Stimulated activated naive CD8-positive, alpha-beta T cell treated with anti-CD3 and anti-CD28 coated beads, Interleukin-15, amount 100 ng/mL, for 72 hours (primary cell): Measurements from ENCODE around the gene MADCAM1.

Experiments
- ATAC-seq: fragments of 150-1000 bp; cut with Tn5 transposase; 2 replicates; pipeline ENCODE4 v1.10.0; 2021; ENCODE audit warnings: mild to moderate bottlenecking, moderate library complexity
- DNase-seq, 2 donors: peaks; one replicate each; pipeline ENCODE4 v3.0.0; 2021 to 2022
- H3K27ac Mint-ChIP-seq, 2 donors: one replicate each; pipeline ENCODE4 v1.8.0; 2022; ENCODE audit warnings: mild to moderate bottlenecking in 2 of 2, mixed read lengths in 2 of 2, moderate library complexity in 2 of 2
- H3K27me3 Mint-ChIP-seq: one replicate; pipeline ENCODE4 v1.8.0; 2022; ENCODE audit warnings: mixed read lengths
- H3K4me1 Mint-ChIP-seq: one replicate; pipeline ENCODE4 v1.8.0; 2022; ENCODE audit warnings: mild to moderate bottlenecking, mixed read lengths
- H3K4me3 Mint-ChIP-seq, 2 donors: one replicate each; pipeline ENCODE4 v1.8.0; 2022; ENCODE audit warnings: mild to moderate bottlenecking in 2 of 2, mixed read lengths in 2 of 2, moderate library complexity in 1 of 2
- H3K9me3 Mint-ChIP-seq, 2 donors: one replicate each; pipeline ENCODE4 v1.8.0; 2022; ENCODE audit warnings: mixed read lengths in 2 of 2

The MADCAM1 gene

DNA sequence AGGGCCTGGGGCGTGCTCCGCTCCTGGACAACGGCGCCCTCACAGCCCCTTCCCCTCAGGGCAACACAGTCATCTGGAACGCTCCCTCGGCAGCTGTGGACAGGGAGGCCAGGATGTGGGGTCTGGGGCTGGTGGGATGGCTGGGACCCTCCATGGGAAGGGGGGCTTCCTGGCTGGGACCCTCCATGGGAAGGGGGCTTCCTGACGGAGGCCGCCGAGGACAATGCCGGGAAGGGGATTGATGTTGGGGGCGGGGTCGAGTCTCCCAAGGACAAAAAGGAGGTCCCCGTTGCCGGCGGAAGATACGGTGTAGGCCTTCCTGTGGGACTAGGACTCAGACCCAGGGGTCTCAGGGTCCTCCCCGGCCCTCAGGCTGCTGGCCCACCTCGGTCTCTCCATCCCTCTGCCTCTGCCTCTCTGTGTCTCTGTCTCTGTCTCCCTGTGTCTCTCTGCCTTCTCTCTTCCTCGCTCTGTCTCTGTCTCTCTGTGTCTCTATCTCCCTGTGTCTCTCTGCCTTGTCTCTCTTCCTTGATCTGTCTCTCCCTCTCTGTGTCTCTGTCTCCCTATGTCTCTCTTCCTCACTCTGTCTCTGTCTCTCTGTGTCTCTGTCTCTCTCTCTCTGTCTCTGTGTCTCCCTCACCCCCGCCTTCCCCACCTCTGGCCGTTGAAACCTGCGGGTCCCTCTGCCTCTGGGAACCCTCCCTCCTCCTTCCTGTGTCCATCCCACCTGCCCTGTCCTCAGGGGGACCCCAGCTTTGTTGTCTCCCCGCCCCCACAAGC lies 2.7 kb upstream of the MADCAM1 start:
- DNase-seq (no peak), ATAC-seq (no peak)
- Mint-ChIP-seq H3K4me3 (no peak overlapping the region), H3K9me3 (no peaks in the 10 kb centered on the region), H3K27ac (no peak overlapping the region), H3K4me1 (peaks cover 34% of the 10 kb centered on the region), H3K27me3 (peaks cover 30% of the 10 kb centered on the region)

DNA sequence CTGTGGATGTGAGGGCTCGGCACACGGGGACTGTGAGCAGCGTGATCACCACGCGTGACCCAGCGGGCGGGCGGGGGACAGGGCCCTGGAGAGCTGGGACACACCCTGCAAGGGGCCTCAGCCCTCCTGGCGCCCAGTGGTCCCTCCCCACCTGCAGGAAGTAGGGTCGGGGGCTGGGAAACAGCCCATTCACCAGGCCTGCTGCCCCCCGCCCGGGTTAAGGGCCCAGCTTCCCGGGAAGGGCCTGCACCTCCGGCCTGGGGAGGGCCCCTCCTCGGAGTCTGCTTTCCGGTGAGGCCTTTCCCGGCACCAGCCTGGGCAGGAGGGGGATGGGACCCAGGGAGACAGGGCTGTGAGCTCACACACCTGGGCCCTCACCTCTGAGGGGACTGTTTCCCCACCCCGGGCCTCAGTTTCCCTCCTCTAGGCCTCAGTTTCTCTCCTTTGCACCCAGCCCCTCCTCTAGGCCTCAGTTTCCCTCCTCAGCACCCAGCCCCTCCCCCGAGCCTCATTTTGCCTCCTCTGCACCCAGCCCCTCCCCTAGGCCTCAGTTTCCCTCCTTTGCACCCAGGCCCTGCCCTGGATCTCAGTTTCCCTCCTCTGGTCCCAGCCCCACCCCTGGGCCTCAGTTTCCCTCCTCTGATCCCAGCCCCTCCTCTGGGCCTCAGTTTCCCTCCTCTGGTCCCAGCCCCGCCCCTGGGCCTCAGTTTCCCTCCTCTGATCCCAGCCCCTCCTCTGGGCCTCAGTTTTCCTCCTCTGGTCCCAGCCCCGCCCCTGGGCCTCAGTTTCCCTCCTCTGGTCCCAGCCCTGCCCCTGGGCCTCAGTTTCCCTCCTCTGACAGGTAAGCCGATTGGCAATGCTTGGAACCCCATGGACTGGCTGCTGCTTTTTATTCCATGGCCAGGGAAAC lies 1.9 kb upstream of the MADCAM1 start:
- H3K27ac Mint-ChIP-seq = no peak overlapping the region
- peaks cover 39% of the 10 kb centered on the region for H3K27me3 Mint-ChIP-seq
- no peak for DNase-seq
- peaks cover 33% of the 10 kb centered on the region for H3K4me1 Mint-ChIP-seq
- no peak for ATAC-seq
- H3K4me3 Mint-ChIP-seq = no peak overlapping the region
- no peaks in the 10 kb centered on the region for H3K9me3 Mint-ChIP-seq

DNA sequence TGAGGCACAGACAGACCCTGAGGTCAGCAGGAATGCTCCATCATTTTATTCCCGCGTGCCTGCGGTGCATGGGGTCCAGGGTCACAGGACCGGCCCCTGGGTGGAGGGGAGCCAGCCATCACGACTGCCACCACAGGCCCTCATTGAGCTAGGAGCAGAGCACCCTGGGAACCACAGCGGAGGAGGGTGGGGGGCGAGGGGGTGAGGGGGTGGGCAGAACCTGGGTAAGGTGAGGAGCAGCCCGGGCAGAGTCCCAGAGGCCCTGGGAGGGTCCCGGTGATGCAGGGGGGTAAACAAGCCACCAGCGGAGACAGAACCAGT lies 1.2 kb upstream of the MADCAM1 start:
- Mint-ChIP-seq H3K27ac (no peak overlapping the region), H3K27me3 (peaks cover 42% of the 10 kb centered on the region), H3K4me3 (no peak overlapping the region), H3K4me1 (peaks cover 27% of the 10 kb centered on the region), H3K9me3 (no peaks in the 10 kb centered on the region)
- ATAC-seq = no peak
- no peak for DNase-seq

DNA sequence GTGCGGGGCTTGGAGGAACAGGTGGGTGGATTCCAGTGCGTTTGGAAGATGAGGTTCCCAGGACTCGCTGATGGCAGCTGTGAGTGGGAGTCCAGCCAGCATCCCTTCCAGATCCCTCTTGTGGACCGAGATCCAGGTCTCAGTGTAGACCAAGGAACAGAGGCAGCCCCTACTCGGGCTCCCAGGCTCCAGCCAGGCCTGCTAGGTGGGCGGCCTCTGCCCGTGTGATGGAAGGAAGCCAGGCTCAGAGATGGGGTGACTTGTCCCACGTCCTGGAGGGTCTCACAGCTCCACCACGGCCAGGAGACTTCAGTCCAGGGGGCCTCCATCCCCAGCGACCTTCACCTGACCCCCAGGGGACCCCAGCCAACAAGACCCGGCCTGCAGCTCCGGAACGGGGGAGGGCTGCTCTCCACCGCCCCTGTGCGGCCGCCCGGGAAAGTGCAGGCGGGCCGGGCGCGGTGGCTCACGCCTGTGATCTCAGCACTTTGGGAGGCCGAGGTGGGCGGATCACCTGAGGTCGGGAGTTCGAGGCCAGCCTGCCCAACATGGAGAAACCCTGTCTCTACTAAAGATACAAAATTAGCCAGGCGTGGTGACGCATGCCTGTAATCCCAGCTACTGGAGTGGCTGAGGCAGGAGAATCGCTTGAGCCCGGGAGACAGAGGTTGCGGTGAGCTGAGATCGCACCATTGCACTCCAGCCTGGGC lies 729 bp upstream of the MADCAM1 start:
- ATAC-seq (peak; percentile 35), DNase-seq (peak; percentile 72 to 77)
- Mint-ChIP-seq H3K4me1 (peaks cover 25% of the 10 kb centered on the region), H3K27ac (no peak overlapping the region), H3K27me3 (peaks cover 42% of the 10 kb centered on the region), H3K9me3 (no peaks in the 10 kb centered on the region), H3K4me3 (peak overlapping the region in 1 of 2 donors; percentile 45)

DNA sequence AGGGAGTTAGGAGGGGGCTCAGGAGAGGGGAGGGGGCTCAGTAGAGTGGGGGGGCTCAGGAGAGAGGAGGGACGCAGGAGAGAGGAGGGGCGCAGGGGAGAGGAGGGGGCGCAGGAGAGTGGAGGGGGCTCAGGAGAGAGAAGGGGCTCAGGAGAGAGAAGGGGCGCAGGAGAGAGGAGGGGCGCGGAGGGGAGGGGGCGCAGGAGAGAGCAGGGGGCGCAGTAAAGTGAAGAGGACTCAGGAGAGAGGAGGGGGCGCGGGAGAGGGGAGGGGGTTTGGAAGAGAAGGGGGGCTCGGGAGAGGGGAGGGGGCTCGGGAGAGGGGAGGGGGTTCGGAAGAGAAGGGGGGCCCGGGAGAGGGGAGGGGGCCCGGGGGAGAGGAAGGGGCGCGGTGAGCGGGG lies 700 bp downstream of the MADCAM1 start:
- DNase-seq (no peak), ATAC-seq (no peak)
- Mint-ChIP-seq H3K9me3 (no peaks in the 10 kb centered on the region), H3K4me3 (no peak overlapping the region), H3K27me3 (peaks cover 42% of the 10 kb centered on the region), H3K4me1 (peaks cover 25% of the 10 kb centered on the region), H3K27ac (no peak overlapping the region)

DNA sequence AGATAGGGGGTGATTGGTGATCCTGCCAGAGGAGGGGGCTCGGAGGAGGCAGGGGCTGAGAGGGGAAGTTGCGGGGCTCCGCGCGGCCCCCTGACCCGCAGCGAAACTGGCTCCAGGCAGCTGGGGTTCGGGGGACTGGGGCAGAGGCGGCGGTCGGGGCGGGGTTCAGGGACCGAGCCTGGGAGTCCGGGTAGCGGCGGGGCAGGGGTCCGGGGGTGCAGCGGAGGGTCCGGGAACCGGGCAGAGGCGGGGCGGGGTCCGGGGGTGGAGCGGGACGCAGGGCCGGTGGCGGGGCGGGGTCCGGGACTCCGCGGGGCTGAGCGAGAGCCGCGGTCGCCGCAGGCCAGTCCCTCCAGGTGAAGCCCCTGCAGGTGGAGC lies 1.2 kb downstream of the MADCAM1 start:
- peaks cover 26% of the 10 kb centered on the region for H3K4me1 Mint-ChIP-seq
- no peak for DNase-seq
- H3K4me3 Mint-ChIP-seq = no peak overlapping the region
- peak; percentile 8 for ATAC-seq
- no peaks in the 10 kb centered on the region for H3K9me3 Mint-ChIP-seq
- H3K27ac Mint-ChIP-seq = no peak overlapping the region
- peaks cover 42% of the 10 kb centered on the region for H3K27me3 Mint-ChIP-seq

DNA sequence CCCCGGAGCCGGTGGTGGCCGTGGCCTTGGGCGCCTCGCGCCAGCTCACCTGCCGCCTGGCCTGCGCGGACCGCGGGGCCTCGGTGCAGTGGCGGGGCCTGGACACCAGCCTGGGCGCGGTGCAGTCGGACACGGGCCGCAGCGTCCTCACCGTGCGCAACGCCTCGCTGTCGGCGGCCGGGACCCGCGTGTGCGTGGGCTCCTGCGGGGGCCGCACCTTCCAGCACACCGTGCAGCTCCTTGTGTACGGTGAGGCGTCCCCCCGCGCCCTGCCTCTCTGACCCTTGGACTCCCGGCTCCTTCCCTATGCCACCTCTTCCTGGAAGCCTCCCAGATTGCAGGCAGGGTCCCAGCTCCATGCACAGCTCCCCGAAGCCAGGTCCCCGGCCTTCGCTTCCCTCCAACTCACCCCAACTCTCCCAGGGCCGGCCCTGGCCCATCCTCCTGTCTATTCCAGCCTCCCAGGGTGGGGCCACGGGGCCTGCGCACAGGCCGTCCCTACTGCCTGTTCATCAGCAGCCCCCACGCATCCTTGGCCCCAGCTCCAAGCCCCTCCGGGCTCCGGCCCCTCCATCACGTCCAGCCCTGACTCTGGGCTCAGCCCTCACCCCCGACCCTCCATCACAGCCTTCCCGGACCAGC lies 1.7 kb downstream of the MADCAM1 start:
- H3K27me3 Mint-ChIP-seq = peaks cover 42% of the 10 kb centered on the region
- ATAC-seq (peak; percentile 39), DNase-seq (no peak)
- H3K4me1 Mint-ChIP-seq = peaks cover 31% of the 10 kb centered on the region
- no peaks in the 10 kb centered on the region for H3K9me3 Mint-ChIP-seq
- no peak overlapping the region for H3K27ac Mint-ChIP-seq
- peak overlapping the region; percentile 23 to 63 for H3K4me3 Mint-ChIP-seq

DNA sequence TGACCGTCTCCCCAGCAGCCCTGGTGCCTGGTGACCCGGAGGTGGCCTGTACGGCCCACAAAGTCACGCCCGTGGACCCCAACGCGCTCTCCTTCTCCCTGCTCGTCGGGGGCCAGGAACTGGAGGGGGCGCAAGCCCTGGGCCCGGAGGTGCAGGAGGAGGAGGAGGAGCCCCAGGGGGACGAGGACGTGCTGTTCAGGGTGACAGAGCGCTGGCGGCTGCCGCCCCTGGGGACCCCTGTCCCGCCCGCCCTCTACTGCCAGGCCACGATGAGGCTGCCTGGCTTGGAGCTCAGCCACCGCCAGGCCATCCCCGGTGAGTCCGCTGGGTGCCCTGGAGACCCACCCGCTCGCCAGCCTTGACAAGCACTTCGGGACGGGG lies 2.2 kb downstream of the MADCAM1 start:
- Mint-ChIP-seq H3K27me3 (peaks cover 41% of the 10 kb centered on the region), H3K9me3 (no peaks in the 10 kb centered on the region), H3K4me1 (peaks cover 32% of the 10 kb centered on the region), H3K4me3 (peak overlapping the region in 1 of 2 donors; percentile 63), H3K27ac (no peak overlapping the region)
- ATAC-seq (peak; percentile 11), DNase-seq (no peak)

DNA sequence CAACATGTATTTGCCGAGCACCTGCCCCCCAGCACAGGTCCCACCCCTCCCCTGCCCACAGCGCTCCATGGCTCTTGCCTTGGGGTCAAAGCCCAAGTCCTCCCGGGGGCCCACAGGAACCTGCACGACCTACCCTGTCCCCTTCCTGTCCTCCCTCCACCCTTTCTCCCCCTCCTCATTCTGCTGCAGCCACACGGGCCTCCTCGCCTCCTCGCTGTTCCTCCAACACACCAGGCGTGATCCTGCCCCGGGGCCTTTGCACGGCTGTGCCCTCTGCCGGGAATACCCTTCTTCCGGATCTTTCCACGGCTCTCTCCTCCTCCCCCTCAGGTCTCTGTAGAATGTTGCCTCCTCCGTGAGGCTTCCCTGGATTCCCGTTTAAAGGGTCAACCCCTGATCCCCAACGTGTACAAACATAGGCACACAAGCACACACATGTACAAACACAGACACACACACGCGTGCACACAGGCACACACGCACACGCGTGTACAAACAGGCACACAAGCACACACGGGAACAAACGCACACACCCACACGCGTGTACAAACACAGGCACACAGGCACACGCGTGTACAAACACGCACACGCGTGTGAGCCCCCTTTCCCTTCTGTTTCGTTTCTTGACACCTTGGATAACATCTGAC lies 2.8 kb downstream of the MADCAM1 start:
- DNase-seq (no peak), ATAC-seq (no peak)
- Mint-ChIP-seq H3K4me1 (peaks cover 27% of the 10 kb centered on the region), H3K27ac (no peak overlapping the region), H3K4me3 (no peak overlapping the region), H3K27me3 (peaks cover 35% of the 10 kb centered on the region), H3K9me3 (no peaks in the 10 kb centered on the region)

DNA sequence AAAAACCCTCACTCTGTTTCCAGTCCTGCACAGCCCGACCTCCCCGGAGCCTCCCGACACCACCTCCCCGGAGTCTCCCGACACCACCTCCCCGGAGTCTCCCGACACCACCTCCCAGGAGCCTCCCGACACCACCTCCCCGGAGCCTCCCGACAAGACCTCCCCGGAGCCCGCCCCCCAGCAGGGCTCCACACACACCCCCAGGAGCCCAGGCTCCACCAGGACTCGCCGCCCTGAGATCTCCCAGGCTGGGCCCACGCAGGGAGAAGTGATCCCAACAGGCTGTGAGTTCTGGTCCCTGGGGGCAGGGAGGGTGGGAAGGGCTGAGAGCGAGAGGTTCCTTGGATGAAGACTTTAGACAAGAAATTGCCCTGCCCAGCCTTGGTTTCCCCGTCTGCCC lies 5.4 kb downstream of the MADCAM1 start:
- Mint-ChIP-seq H3K27ac (no peak overlapping the region), H3K9me3 (no peaks in the 10 kb centered on the region), H3K27me3 (peaks cover 23% of the 10 kb centered on the region), H3K4me1 (peaks cover 23% of the 10 kb centered on the region), H3K4me3 (no peak overlapping the region)
- no peak for DNase-seq
- no peak for ATAC-seq

DNA sequence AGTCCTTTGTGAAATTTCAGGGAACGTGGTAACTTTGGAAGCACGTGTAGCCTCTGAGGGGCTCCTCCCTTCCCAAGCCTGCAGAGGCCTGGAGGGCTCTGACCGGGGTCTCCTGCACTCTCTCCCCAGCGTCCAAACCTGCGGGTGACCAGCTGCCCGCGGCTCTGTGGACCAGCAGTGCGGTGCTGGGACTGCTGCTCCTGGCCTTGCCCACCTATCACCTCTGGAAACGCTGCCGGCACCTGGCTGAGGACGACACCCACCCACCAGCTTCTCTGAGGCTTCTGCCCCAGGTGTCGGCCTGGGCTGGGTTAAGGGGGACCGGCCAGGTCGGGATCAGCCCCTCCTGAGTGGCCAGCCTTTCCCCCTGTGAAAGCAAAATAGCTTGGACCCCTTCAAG lies 8.3 kb downstream of the MADCAM1 start:
- no peak overlapping the region for H3K27ac Mint-ChIP-seq
- H3K4me1 Mint-ChIP-seq = peaks cover 34% of the 10 kb centered on the region
- ATAC-seq = no peak
- DNase-seq = no peak
- H3K9me3 Mint-ChIP-seq = no peaks in the 10 kb centered on the region
- peaks cover 2% of the 10 kb centered on the region for H3K27me3 Mint-ChIP-seq
- no peak overlapping the region for H3K4me3 Mint-ChIP-seq

DNA sequence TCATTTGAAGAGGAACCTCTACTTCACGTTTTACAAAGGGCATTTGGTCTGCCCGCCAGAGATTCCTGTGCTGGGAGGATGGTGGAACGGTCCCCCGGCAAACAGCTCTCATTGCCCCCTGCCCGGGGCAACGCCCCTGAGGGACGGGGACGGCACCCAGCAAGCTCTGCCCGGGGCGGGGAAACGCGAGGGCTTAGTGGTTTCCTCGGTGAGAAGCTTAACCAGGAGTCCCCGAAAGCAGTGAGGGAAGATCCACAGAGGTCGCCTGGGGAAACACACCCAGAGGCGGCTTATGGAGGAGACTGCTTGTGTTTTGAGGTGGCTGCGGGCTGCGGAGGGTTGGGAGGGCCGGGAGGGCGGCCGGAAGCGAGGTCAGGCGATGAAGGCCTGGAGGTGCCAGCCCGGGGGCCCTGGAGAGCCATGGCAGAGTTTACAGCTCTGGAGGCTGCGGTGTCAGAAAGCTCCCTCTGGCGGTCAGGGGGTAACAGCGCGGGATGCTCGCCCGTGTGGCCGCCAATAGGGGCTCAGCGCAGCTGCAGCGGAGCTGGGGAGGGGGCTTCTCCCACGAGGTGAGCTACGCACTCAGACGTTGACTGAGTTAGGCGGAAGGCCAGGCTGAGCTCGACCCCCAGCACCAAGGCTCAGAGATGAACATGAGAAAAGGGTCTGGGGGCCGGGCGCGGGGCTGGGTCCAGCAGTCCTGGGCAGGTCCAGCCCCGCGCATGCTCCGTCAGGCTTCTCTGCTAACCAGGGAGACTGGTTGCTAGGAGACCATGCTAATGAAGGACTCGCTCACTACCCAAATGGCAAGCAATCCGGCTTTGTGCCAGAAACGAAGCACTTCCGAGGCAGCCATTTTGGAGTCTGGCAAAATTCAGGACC lies 10.4 kb downstream of the MADCAM1 start:
- ATAC-seq (peak; percentile 75), DNase-seq (peak; percentile 95 to 96)
- no peaks in the 10 kb centered on the region for H3K27me3 Mint-ChIP-seq
- no peaks in the 10 kb centered on the region for H3K9me3 Mint-ChIP-seq
- H3K27ac Mint-ChIP-seq = peak overlapping the region; percentile 100
- peaks cover 54% of the 10 kb centered on the region for H3K4me1 Mint-ChIP-seq
- peak overlapping the region; percentile 81 to 95 for H3K4me3 Mint-ChIP-seq

DNA sequence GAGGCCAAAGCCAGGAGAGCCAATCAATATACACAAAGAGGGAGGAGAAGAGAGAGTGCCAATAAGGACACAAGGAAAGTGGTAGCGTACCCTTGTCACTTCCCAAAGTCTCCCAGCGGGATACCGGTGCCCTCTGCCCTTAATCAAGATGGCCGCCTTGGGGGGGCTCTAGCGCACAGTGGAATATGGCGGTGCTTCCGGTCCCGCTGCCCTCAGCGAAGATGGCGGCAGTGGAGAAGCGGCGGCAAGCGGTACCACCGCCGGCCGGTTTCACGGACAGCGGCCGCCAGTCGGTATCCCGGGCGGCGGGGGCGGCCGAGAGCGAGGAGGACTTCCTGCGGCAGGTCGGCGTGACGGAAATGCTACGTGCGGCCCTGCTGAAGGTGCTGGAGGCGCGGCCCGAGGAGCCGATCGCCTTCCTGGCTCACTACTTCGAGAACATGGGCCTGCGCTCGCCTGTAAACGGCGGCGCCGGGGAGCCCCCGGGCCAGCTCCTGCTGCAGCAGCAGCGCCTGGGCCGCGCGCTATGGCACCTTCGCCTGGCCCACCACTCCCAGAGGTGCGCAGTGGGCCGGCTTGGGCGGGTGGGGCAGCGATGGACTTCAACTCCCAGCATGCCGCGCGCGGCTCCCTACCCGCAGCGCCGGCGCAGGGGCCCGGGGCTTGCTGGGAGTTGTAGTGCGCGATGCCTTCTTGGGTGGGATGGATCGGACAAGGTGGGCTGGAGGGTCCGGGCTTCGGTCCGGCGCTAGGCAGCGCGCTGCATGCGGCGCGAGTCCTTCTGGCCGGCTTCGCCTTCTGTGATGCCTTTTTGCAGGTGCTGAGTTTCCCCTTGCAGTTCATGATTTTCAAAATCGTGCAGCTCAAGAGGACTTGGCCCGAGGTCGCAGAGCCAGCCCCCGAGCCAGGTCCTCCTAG lies 11.3 kb downstream of the MADCAM1 start, which contains the start of gene TPGS1:
TSS of gene TPGS1 (plus strand) at position 212 of the 918 bp plus-strand sequence. CDS start at position 222, 10 bp downstream.
- DNase-seq (peak; percentile 90 to 91), ATAC-seq (peak; percentile 60)
- no peaks in the 10 kb centered on the region for H3K27me3 Mint-ChIP-seq
- peak within 1 kb of the TSS; percentile 81 to 95 for H3K4me3 Mint-ChIP-seq
- peak within 1 kb of the TSS; percentile 100 for H3K27ac Mint-ChIP-seq
- no peaks in the 10 kb centered on the region for H3K9me3 Mint-ChIP-seq
- peaks cover 62% of the 10 kb centered on the region for H3K4me1 Mint-ChIP-seq
